Cardiac fibroblast (primary cell): ENCODE measurements around the gene CYP4F22.
A peak's percentile ranks its signal among the peaks of the same experiment; 100 is the strongest.
"Not testable (repeated sequence)": the region's sequence is repeated elsewhere in the genome, so short reads cannot be mapped to it uniquely, and the experiment has no call there.

ENCODE experiments used
- DNase-seq, 2 donors: peaks; one replicate each; pipeline versions ENCODE4 v3.0.0 to v3.0.0-alpha.2; 2010; ENCODE audit warnings: low read depth in 2 of 2
- H3K4me3 ChIP-seq, 2 donors: replicated peaks in 1 of 2; 1 replicate in 1 of 2; 2 replicates in 1 of 2; pipeline ENCODE4 v1.5.1; 2011; ENCODE audit warnings: low read depth in 2 of 2, low read length in 2 of 2, mild to moderate bottlenecking in 2 of 2, moderate library complexity in 1 of 2
- CTCF ChIP-seq: IDR thresholded peaks from one replicate; pipeline ENCODE4 v1.5.1; 2011; ENCODE audit warnings: low read depth, mild to moderate bottlenecking, low read length, inconsistent platforms

Gene CYP4F22

DNA sequence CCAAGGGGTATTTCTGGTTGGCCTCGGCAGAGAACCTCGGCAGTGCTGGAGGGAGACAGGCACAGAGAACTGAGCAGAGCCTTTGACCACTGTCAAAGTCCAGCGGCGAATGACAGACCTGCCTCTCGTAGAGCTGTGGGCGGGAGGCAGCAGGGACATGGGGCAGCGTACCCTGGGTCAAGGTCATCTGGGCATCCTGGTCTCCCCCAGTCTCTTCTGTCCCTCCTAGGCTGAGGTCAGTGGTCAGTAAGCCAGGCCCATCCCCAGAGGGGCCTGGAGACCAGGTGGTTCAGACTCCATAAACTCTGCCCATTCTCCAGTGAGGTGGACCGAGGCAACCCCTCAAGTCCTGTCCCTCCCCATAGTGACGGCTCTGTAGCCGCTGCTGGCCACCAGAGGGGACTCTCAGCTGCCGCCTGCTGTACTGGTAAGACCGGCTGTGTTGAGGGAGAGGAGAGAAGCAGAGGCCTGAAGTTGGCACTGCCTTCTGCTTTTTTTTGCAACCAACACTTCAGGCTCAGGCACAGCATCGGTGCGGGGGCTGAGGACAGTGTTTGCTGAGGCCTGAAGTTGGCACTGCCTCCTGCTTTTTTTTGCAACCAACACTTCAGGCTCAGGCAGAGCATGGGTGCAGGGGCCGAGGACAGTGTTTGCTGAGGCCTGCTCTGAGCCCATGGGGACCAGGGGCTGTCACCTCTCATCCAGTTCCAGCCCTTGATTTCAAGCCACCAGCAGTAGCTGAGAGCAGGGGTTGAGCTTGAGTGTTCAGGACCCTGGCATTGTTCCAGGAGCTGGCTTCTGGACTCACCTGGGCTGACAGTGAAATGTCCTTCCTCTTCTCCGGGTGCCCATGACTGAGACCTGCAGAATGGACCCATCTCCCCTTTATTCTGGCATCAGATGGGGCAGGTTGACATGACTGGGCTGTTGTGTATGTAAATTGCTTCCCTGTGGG is 28.7 kb upstream of the CYP4F22 start, which contains the start of gene PGLYRP2:
TSS of gene PGLYRP2 (minus strand) at position 111 of the 955 bp plus-strand sequence. CDS start 130 bp downstream, outside the sequence.
- H3K4me3 ChIP-seq, result no peak within 1 kb of the TSS
- DNase-seq, result peak in 1 of 2 donors; percentile 29
- TF ChIP-seq CTCF, result no peak

GRCh38 chr19:15480996-15481395 is 27.3 kb upstream of the CYP4F22 start:
- H3K4me3 ChIP-seq, DNase-seq: not testable (repeated sequence)

GRCh38 chr19:15485768-15486167 is 22.6 kb upstream of the CYP4F22 start:
- DNase-seq, H3K4me3 ChIP-seq: not testable (repeated sequence)

DNA sequence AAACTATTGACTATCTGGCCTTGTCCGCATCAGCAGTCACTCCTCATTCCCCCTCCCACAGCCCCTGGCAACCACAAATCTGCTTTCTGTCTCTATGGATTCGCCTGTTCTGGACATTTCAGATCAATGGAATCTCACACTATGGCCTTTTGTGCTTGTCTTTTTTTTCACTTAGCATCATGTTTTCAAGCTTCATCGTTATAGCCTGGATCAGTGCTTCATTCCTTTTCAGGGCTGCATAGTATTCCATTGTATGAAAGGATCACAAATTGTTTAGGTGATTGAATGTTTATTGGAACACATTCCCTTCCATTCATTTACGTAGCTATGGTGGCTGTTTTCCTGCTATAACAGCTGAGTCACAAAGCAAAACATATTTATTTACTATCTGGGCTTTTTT is 21.3 kb upstream of the CYP4F22 start:
- TF ChIP-seq CTCF, result no peak
- no peak for DNase-seq
- no peak overlapping the region for H3K4me3 ChIP-seq

DNA sequence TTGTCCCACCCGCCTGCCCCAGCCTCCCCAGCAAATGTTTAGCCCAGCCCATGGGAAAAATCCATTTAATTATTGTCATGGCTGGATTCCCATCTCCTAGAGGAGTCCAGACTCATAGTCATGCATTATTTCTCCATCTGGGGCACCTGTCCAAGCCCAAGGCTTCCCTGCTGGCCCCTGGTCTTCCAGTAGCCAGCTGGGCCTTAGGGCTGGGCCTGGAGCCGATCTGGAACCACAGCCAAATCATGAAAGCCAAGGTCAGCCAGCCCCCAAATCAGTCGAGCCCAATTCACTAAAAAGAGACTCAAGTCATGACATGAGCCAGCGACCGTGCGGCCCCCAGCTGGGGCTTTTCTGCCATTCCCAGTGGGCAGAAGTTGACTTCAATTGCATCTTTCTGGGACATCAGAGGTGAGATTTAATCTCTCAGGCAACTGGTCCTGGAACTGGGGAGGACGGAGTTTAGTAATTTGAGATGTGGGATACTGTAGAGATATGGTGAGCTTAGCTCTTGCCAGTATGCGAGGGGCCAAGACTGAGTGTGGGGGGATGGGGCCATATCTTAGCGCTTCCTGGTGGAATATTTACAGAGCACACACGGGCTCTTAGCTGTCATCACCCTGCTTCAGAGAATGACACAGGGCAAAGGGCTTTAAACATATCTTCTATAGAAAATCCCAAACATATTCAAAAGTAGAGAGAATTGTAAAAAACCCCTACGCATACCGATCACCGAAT is 19.7 kb upstream of the CYP4F22 start:
- TF ChIP-seq CTCF, result no peak
- DNase-seq, result peak in 1 of 2 donors; percentile 60
- H3K4me3 ChIP-seq, result no peak overlapping the region

DNA sequence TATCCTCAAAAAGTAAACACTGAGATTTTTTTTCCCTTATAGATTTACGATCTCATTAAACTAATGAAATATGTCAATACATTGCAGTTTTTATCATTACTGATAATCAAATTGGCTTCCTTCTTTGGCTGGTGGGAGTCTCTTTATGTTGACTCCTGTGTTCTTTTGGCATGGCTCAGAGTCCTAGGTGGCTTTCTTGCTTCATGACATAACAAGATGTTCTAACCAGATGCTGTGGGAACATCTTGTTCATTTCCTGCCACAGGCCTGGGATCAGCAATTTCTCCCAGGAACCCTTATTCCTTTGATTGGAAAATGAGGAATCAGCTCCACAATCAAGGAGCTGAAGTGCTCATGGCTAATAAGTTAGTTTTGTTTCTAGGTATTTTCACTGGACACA is 13.2 kb upstream of the CYP4F22 start:
- no peak overlapping the region for H3K4me3 ChIP-seq
- DNase-seq, result no peak
- TF ChIP-seq CTCF, result no peak

DNA sequence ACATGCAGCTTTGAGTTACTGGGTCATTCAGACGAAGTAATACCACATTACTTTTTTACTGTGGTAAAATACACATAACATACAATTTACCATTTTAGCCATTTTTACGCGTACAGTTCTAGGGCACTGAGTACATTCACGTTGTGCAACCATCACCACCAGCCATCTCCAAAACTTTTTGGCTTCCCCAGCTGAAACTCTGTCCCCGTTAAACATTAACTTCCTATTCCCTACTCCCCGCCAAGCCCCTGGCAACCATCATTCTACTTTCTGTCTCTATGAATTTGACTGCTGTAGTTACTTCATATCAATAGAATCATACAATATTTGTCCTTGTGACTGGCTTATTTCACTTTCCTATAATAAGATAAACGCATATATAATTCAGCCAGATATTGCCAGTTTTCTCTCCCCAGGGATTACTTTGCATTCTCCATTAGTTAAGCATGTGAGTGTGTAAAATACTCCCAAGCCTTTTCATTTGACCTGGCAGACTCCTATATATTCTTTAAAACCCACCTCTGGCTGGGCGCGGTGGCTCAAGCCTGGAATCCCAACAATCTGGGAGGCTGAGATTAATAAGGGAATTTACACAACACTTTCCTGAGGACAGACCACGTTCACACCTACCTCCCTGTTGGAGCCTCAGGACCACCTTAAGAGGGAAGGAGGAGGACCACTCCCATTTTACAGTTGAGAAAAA is 10.0 kb upstream of the CYP4F22 start:
- no peak overlapping the region for H3K4me3 ChIP-seq
- no peak for TF ChIP-seq CTCF
- no peak for DNase-seq
